BJ (cell line): ENCODE data around the gene ACACB. TPM values are rescaled to one million over a fixed set of nuclear protein-coding genes. Genes with fewer than 3 reads are reported as not detected.

Experiments used
- CTCF ChIA-PET: fragments of 350-600 bp; formaldehyde crosslinking; extraction: SDS; loops from one replicate; lab custom pipeline; 2021; ENCODE audit warnings: antibody characterized with exemption, inconsistent platforms; lab: Yijun Ruan, JAX
- POLR2A ChIA-PET: fragments of 300-600 bp; sonication (Branson Sonifier 250); formaldehyde crosslinking; extraction: SDS; loops from one replicate; lab custom pipeline; 2021; ENCODE audit warnings: antibody characterized with exemption; lab: Charles Lee
- DNase-seq: peaks from one replicate; pipeline ENCODE4 v3.0.0-alpha.2; 2011; ENCODE audit warnings: low read depth
- H3K27me3 ChIP-seq: 2 replicates; pipeline ENCODE4 v1.6.0; 2011; ENCODE audit warnings: low read length; ENCODE audit not compliant: control insufficient read depth, insufficient read depth
- H3K36me3 ChIP-seq: 2 replicates; pipeline ENCODE4 v1.5.1; 2011; ENCODE audit warnings: low read length; ENCODE audit not compliant: control insufficient read depth, insufficient read depth
- H3K4me3 ChIP-seq: 2 replicates; pipeline ENCODE4 v1.5.1; 2011; ENCODE audit warnings: low read depth, mild to moderate bottlenecking, control low read depth, low read length
- CTCF ChIP-seq: IDR thresholded peaks from 2 replicates; pipeline ENCODE4 v1.5.1; 2011; ENCODE audit warnings: low read depth, mild to moderate bottlenecking, control low read depth, inconsistent platforms, low read length, moderate library complexity; ENCODE audit not compliant: insufficient read depth
- polyA plus RNA-seq: library from polyadenylated mRNA; depleted of rRNA; stranded (reverse); fragments of >200 nt; gene quantifications from 2 replicates; pipeline ENCODE4 v1.2.3, GENCODE V29; 2011

The ACACB gene
- polyA plus RNA-seq, 1 experiment, result 1.7 TPM

DNA sequence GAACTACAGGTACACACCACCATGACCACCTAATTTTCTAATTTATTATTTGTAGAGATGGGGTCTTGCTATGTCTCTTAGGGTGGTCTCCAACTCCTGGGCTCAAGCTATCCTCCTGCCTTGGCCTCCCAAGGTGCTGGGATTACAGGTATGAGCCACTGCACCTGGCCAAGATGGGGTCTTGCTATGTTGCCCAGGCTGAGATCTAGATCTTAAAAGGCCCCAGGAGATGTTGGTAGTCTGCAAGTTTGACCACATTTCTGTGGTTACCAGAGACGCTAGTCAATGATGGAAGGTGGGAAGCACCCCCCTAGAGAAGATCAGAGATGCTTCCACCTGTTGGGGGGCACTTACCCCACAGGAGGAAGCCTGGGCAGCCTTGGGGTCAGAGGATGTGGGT lies 158.0 kb downstream of the ACACB start:
- CTCF ChIA-PET, result interaction anchor here (2.3 kb wide), 1 partner anchor 9 kb away, joined by 8 read pairs; no protein-coding TSS in a partner anchor
- H3K27me3 ChIP-seq, result no peaks in the 10 kb centered on the region
- no peaks in the 10 kb centered on the region for H3K36me3 ChIP-seq
- TF ChIP-seq CTCF, result no peak
- POLR2A ChIA-PET, result no interaction called here
- DNase-seq, result no peak
- no peak overlapping the region for H3K4me3 ChIP-seq

DNA sequence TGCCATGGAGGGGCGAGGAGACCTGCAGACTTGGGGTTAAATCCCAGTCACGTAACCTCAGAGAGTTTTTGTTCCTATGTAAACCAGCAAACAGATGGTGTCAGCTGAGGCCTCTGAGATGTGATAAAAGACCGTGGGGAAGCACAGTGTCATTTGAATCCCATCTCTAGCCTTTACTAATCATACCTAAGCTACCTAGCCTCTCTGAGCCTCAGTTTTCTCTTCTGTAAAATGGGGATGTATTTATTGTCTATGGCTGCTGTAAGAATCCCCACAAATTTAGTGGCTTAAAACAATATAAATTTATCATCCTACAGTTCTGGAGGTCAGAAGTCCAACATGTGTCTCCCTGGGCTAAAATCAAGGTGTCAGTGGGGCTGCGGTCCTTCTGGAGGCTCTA lies 158.8 kb downstream of the ACACB start:
- no peaks in the 10 kb centered on the region for H3K27me3 ChIP-seq
- DNase-seq, result no peak
- POLR2A ChIA-PET, result no interaction called here
- H3K4me3 ChIP-seq, result no peak overlapping the region
- no peak for TF ChIP-seq CTCF
- CTCF ChIA-PET, result interaction anchor here (2.3 kb wide), 1 partner anchor 10 kb away, joined by 8 read pairs; no protein-coding TSS in a partner anchor
- H3K36me3 ChIP-seq, result no peaks in the 10 kb centered on the region

- ChIA-PET POLR2A (no interaction called here), CTCF (interaction anchor here (1.1 kb wide), 1 partner anchor 75 kb away, joined by 3 read pairs; no protein-coding TSS in a partner anchor)
- no peak for DNase-seq
Measured at GRCh38 chr12:109276160-109276559, 159.8 kb downstream of the ACACB start.

GRCh38 chr12:109277255-109277898 lies 161.0 kb downstream of the ACACB start:
- no peaks in the 10 kb centered on the region for H3K27me3 ChIP-seq
- no peak for TF ChIP-seq CTCF
- no peak overlapping the region for H3K4me3 ChIP-seq
- ChIA-PET POLR2A (interaction anchor here (0.5 kb wide), 1 partner anchor 493 kb away, joined by 3 read pairs; no protein-coding TSS in a partner anchor), CTCF (interaction anchor here (1.4 kb wide), 1 partner anchor 12 kb away, joined by 4 read pairs; no protein-coding TSS in a partner anchor)
- no peaks in the 10 kb centered on the region for H3K36me3 ChIP-seq
- DNase-seq, result no peak

More at GRCh38 chr12:109276160-109276559, 159.8 kb downstream of the ACACB start:
- H3K36me3 ChIP-seq, result no peaks in the 10 kb centered on the region
- H3K4me3 ChIP-seq, result no peak overlapping the region
- TF ChIP-seq CTCF, result no peak
- H3K27me3 ChIP-seq, result no peaks in the 10 kb centered on the region

GRCh38 chr12:109277899-109278762 lies 161.7 kb downstream of the ACACB start:
- no peak overlapping the region for H3K4me3 ChIP-seq
- no peaks in the 10 kb centered on the region for H3K27me3 ChIP-seq
- no peaks in the 10 kb centered on the region for H3K36me3 ChIP-seq
- TF ChIP-seq CTCF, result no peak
- POLR2A ChIA-PET, result no interaction called here
- CTCF ChIA-PET, result interaction anchor here (1.4 kb wide), 1 partner anchor 13 kb away, joined by 4 read pairs; no protein-coding TSS in a partner anchor
- DNase-seq, result no peak
